Erythroblast (primary cell): ENCODE data around the gene ZNF592.
"Not testable (repeated sequence)": the region's sequence is repeated elsewhere in the genome, so short reads cannot be mapped to it uniquely, and the experiment has no call there.

ENCODE experiments used
- DNase-seq, 2 experiments: peaks; one replicate each; lab custom pipeline; 2025; lab: John Stamatoyannopoulos, UW
- GATA1 ChIP-seq: IDR thresholded peaks from 2 replicates; pipeline ENCODE4 v1.6.1; 2011; ENCODE audit warnings: low read depth, mild to moderate bottlenecking, control low read depth, low read length, moderate library complexity
- POLR2A ChIP-seq: IDR thresholded peaks from 2 replicates; pipeline ENCODE4 v1.6.1; 2011; ENCODE audit warnings: mild to moderate bottlenecking, low read length

The ZNF592 gene

GRCh38 chr15:84734794-84735479 is 13.5 kb upstream of the ZNF592 start:
- TF ChIP-seq GATA1 (no peak), POLR2A (peak; percentile 45)
- peak; percentile 62 to 74 for DNase-seq

- peak in 1 of 2 experiments; percentile 39 for DNase-seq
- peak; percentile 21 for TF ChIP-seq POLR2A
Observed at GRCh38 chr15:84735480-84736061, 12.8 kb upstream of the ZNF592 start.

- DNase-seq: no peak
- TF ChIP-seq GATA1 (no peak), POLR2A (no peak)
Observed at GRCh38 chr15:84736375-84736774, 12.0 kb upstream of the ZNF592 start.

- TF ChIP-seq GATA1 (no peak), POLR2A (no peak)
- no peak for DNase-seq
Observed at GRCh38 chr15:84737005-84737404, 11.4 kb upstream of the ZNF592 start.

GRCh38 chr15:84740691-84741090 is 7.7 kb upstream of the ZNF592 start:
- DNase-seq: no peak
- TF ChIP-seq POLR2A: no peak

- DNase-seq: no peak
- TF ChIP-seq POLR2A: no peak
- no peak for TF ChIP-seq GATA1
Observed at GRCh38 chr15:84741121-84741520, 7.3 kb upstream of the ZNF592 start.

GRCh38 chr15:84747416-84748273 is 747 bp upstream of the ZNF592 start:
- TF ChIP-seq POLR2A: peak; percentile 84
- no peak for TF ChIP-seq GATA1
- DNase-seq: peak; percentile 86 to 90

- TF ChIP-seq POLR2A: no peak
- peak; percentile 69 for DNase-seq
Observed at GRCh38 chr15:84749111-84749991, 959 bp downstream of the ZNF592 start.

- TF ChIP-seq POLR2A (no peak), GATA1 (no peak)
- DNase-seq: peak; percentile 31 to 45
Observed at GRCh38 chr15:84750583-84751092, 2.2 kb downstream of the ZNF592 start.

- DNase-seq: not testable (repeated sequence)
Observed at GRCh38 chr15:84751721-84752120, 3.3 kb downstream of the ZNF592 start.

GRCh38 chr15:84752195-84752594 is 3.8 kb downstream of the ZNF592 start:
- DNase-seq: no peak
- TF ChIP-seq GATA1 (no peak), POLR2A (no peak)

- TF ChIP-seq GATA1: no peak
- no peak for TF ChIP-seq POLR2A
- no peak for DNase-seq
Observed at GRCh38 chr15:84752700-84753099, 4.3 kb downstream of the ZNF592 start.

- DNase-seq: not testable (repeated sequence)
Observed at GRCh38 chr15:84754889-84755288, 6.5 kb downstream of the ZNF592 start.
